Right lobe of liver (tissue), 6 donors: Measurements from ENCODE around the gene TTC12. TPM values are rescaled to one million over a fixed set of nuclear protein-coding genes. Genes with fewer than 3 reads are reported as not detected.

Experiments
- ATAC-seq, 4 donors: fragments of 200-7000 bp; cut with Tn5 transposase; one replicate each; pipeline ENCODE4 v1.9.1; 2020; ENCODE audit warnings: mild to moderate bottlenecking in 4 of 4, moderate library complexity in 4 of 4
- DNase-seq, 3 donors: peaks; one replicate each; pipeline ENCODE4 v3.0.0-alpha.2; 2020
- H3K27ac ChIP-seq, 3 donors: fragments of 200-600 bp; one replicate each; pipeline ENCODE4 v1.8.0; 2022
- H3K27me3 ChIP-seq, 2 donors: fragments of 200-600 bp; one replicate each; pipeline ENCODE4 v1.8.0; 2022
- H3K36me3 ChIP-seq, 4 donors: fragments of 200-600 bp; sonication (generic) in 1 of 4; one replicate each; pipeline versions ENCODE4 v1.5.1 to v1.8.0; 2017 to 2022; ENCODE audit warnings: control low read depth in 1 of 4
- H3K4me1 ChIP-seq, 4 donors: fragments of 200-600 bp; sonication (generic) in 1 of 4; one replicate each; pipeline versions ENCODE4 v1.5.1 to v1.8.0; 2017 to 2022; ENCODE audit warnings: control low read depth in 1 of 4
- H3K4me3 ChIP-seq, 3 donors: fragments of 200-600 bp; one replicate each; pipeline ENCODE4 v1.8.0; 2022
- H3K9me3 ChIP-seq, 4 donors: fragments of 200-600 bp; sonication (generic) in 1 of 4; one replicate each; pipeline versions ENCODE4 v1.5.1 to v1.8.0; 2017 to 2022; ENCODE audit warnings: control low read depth in 1 of 4
- POLR2A ChIP-seq: fragments of 450-650 bp; IDR thresholded peaks from one replicate; pipeline ENCODE4 v1.6.1; 2017; ENCODE audit warnings: antibody characterized with exemption, mild to moderate bottlenecking
- WGBS: methylation state at CpG from one replicate; pipeline ENCODE4 v1.1.6; 2018; ENCODE audit warnings: low coverage, low lambda C conversion rate; ENCODE audit not compliant: insufficient coverage; ENCODE audit errors: missing lambda C conversion rate; 5-methylcytosine and 5-hydroxymethylcytosine counted together
- intact Hi-C, 2 donors: fragments of 100-400 bp; cut with DNase I; formaldehyde crosslinking; loops; one replicate each; pipeline versions ENCODE4 v1.11.2 to v1.14.1; 2022
- total RNA-seq, 6 experiments: library from RNA; depleted of rRNA in 2 of 6; stranded (reverse); fragments of >200 nt in 2 of 6; fragmentation: NEBNext Ultra II Directional in 3 of 6; extraction: Animal tissue kit (Norgen Biotek cat#: 25700) in 3 of 6; gene quantifications; one replicate each; pipeline versions ENCODE4 v1.1.0 to v1.2.4, GENCODE V29; 2016 to 2023
- TF ChIP-seq, protein P1 (sequence below), 4 donors: fragments of 200-600 bp in 3 of 4; fragments of 450-650 bp in 1 of 4; IDR thresholded peaks; one replicate each; pipeline versions ENCODE4 v1.5.1 to v1.8.0; 2016 to 2022; ENCODE audit warnings: antibody characterized with exemption in 4 of 4, mild to moderate bottlenecking in 2 of 4
- donor health status: DM: no; HTN: yes; CAD: no.
- donor health status: DM: no; HTN: no; CAD: no.
- donor health status: DM: no; HTN: no; CAD: no.
- donor health status: DM: no; HTN: yes; CAD: no.
- donor health status: DM: no; HTN: yes; CAD: no.

TTC12 gene
- total RNA-seq, 6 experiments from 2014 or later, result 5.1 to 8.9 (median 7.2) TPM

- WGBS, result 87% methylated on average over 3 of the region's 3 CpGs
- peaks cover 0 to 1% (median 0%) of the 10 kb centered on the region in 4 donors for H3K36me3 ChIP-seq
- no peak for DNase-seq
- no peaks in the 10 kb centered on the region for H3K4me1 ChIP-seq
- intact Hi-C loops, result no loop called here
- H3K4me3 ChIP-seq, result no peak overlapping the region
- H3K9me3 ChIP-seq, result no peaks in the 10 kb centered on the region
- ATAC-seq, result no peak
- TF ChIP-seq, protein P1, sequence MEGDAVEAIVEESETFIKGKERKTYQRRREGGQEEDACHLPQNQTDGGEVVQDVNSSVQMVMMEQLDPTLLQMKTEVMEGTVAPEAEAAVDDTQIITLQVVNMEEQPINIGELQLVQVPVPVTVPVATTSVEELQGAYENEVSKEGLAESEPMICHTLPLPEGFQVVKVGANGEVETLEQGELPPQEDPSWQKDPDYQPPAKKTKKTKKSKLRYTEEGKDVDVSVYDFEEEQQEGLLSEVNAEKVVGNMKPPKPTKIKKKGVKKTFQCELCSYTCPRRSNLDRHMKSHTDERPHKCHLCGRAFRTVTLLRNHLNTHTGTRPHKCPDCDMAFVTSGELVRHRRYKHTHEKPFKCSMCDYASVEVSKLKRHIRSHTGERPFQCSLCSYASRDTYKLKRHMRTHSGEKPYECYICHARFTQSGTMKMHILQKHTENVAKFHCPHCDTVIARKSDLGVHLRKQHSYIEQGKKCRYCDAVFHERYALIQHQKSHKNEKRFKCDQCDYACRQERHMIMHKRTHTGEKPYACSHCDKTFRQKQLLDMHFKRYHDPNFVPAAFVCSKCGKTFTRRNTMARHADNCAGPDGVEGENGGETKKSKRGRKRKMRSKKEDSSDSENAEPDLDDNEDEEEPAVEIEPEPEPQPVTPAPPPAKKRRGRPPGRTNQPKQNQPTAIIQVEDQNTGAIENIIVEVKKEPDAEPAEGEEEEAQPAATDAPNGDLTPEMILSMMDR (IDR thresholded peaks at IDR 0.05), result no peak
- no peak for TF ChIP-seq POLR2A
- H3K27ac ChIP-seq, result no peak overlapping the region
- no peaks in the 10 kb centered on the region for H3K27me3 ChIP-seq
Observed at GRCh38 chr11:113351068-113351450, 36.7 kb downstream of the TTC12 start.

GRCh38 chr11:113351480-113351879 lies 37.1 kb downstream of the TTC12 start:
- intact Hi-C loops, result no loop called here
- Histone ChIP-seq H3K9me3 (no peaks in the 10 kb centered on the region), H3K4me3 (no peak overlapping the region), H3K4me1 (no peaks in the 10 kb centered on the region), H3K27ac (no peak overlapping the region), H3K27me3 (no peaks in the 10 kb centered on the region), H3K36me3 (peaks cover 0 to 1% (median 0%) of the 10 kb centered on the region in 4 donors)
- ATAC-seq (no peak), DNase-seq (no peak)
- TF ChIP-seq POLR2A, result no peak
- TF ChIP-seq, protein P1 (IDR thresholded peaks at IDR 0.05), result no peak
- no CpG with 5 or more reads among the region's 4 CpGs for WGBS

GRCh38 chr11:113356203-113356602 lies 41.8 kb downstream of the TTC12 start:
- no peaks in the 10 kb centered on the region for H3K9me3 ChIP-seq
- peaks cover 0 to 5% (median under 1%) of the 10 kb centered on the region in 4 donors for H3K36me3 ChIP-seq
- no peaks in the 10 kb centered on the region for H3K27me3 ChIP-seq
- H3K4me3 ChIP-seq, result no peak overlapping the region
- no peak for ATAC-seq
- no peak overlapping the region for H3K27ac ChIP-seq
- no peaks in the 10 kb centered on the region for H3K4me1 ChIP-seq
- no peak for DNase-seq
- WGBS, result 94% methylated on average over 3 of the region's 3 CpGs
- TF ChIP-seq, protein P1 (IDR thresholded peaks at IDR 0.05), result no peak
- TF ChIP-seq POLR2A, result no peak
- intact Hi-C loops, result no loop called here

DNA sequence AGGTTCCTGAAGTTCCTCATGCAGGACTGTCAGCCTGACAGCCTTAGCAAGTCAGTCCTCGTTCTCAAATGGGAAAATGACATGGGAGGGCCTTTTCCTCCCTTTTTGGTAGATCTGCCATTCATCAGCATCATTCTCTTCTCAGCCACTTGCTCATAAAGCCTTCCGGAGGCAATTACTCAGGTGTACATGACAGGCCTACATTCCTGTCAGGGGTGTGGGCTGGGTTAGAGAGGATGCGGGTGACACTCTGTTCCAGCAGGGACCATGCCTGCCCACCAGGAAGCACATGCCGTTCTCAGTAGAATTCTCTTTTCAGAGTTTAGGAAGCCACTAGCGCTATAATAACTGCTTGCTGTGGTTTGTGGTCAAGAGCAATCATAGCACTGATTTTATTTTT lies 49.0 kb downstream of the TTC12 start:
- intact Hi-C loops, result no loop called here
- DNase-seq (no peak), ATAC-seq (no peak)
- Histone ChIP-seq H3K9me3 (no peaks in the 10 kb centered on the region), H3K36me3 (peaks cover 0 to 23% (median 9%) of the 10 kb centered on the region in 4 donors), H3K27ac (no peak overlapping the region), H3K27me3 (no peaks in the 10 kb centered on the region), H3K4me3 (no peak overlapping the region), H3K4me1 (no peaks in the 10 kb centered on the region)
- TF ChIP-seq POLR2A, result no peak
- TF ChIP-seq, protein P1 (IDR thresholded peaks at IDR 0.05), result no peak
- WGBS, result 63% methylated on average over 2 of the region's 5 CpGs
